B cell (primary cell): ENCODE data around the gene CACNA1A. TPM values are rescaled to one million over a fixed set of nuclear protein-coding genes. Genes with fewer than 3 reads are reported as not detected.

Source experiments
- ATAC-seq: fragments of 200-7000 bp; cut with Tn5 transposase; one replicate; pipeline ENCODE4 v1.10.0; 2021; ENCODE audit warnings: low read depth, mild to moderate bottlenecking, moderate number of reproducible peaks, moderate library complexity
- CTCF ChIA-PET: fragments of 350-600 bp; sonication (Branson Sonifier 250); formaldehyde crosslinking; loops from one replicate; lab custom pipeline; 2021; ENCODE audit warnings: antibody characterized with exemption, inconsistent platforms; lab: Charles Lee
- POLR2A ChIA-PET: fragments of 350-600 bp; sonication (Branson Sonifier 250); formaldehyde crosslinking; loops from one replicate; lab custom pipeline; 2021; ENCODE audit warnings: antibody characterized with exemption; lab: Charles Lee
- DNase-seq: peaks from one replicate; pipeline ENCODE4 v3.0.0; 2013
- H2AFZ ChIP-seq: 2 replicates; pipeline ENCODE4 v1.6.1; 2012; ENCODE audit warnings: mild to moderate bottlenecking, low read depth, low read length; ENCODE audit not compliant: insufficient read depth, poor library complexity, severe bottlenecking
- H3K27ac ChIP-seq, 2 donors: 1 replicate in 1 of 2; 2 replicates in 1 of 2; pipeline ENCODE4 v1.5.1; 2012 to 2013; ENCODE audit warnings: low read length in 2 of 2, mild to moderate bottlenecking in 2 of 2, moderate library complexity in 1 of 2
- H3K27me3 ChIP-seq, 4 experiments: fragments of 200-600 bp in 1 of 4; sonication (generic) in 1 of 4; replicated peaks in 1 of 4; 1 replicate in 2 of 4; 2 replicates in 2 of 4; pipeline versions ENCODE4 v1.6.1 to v1.7.0; 2013 to 2016; ENCODE audit warnings: low read length in 3 of 4, mild to moderate bottlenecking in 2 of 4, mixed read lengths in 1 of 4, moderate library complexity in 1 of 4; ENCODE audit not compliant: insufficient read depth in 4 of 4, control insufficient read depth in 3 of 4; ENCODE audit errors: control extremely low read depth in 1 of 4
- H3K36me3 ChIP-seq, 2 experiments: replicated peaks in 1 of 2; 1 replicate in 1 of 2; 2 replicates in 1 of 2; pipeline versions ENCODE4 v1.6.1 to v1.7.1; 2013; ENCODE audit warnings: low read length in 1 of 2; ENCODE audit not compliant: insufficient read depth in 2 of 2, control insufficient read depth in 1 of 2; ENCODE audit errors: control extremely low read depth in 1 of 2, extremely low read depth in 1 of 2
- H3K4me1 ChIP-seq, 2 donors: fragments of 200-600 bp in 1 of 2; sonication (generic) in 1 of 2; 1 replicate in 1 of 2; 2 replicates in 1 of 2; pipeline versions ENCODE4 v1.5.1 to v1.6.1; 2013 to 2017; ENCODE audit warnings: low read length in 2 of 2; ENCODE audit not compliant: control insufficient read depth in 2 of 2, insufficient read depth in 2 of 2
- H3K4me2 ChIP-seq: replicated peaks from 2 replicates; pipeline ENCODE3; 2012; ENCODE audit warnings: mild to moderate bottlenecking, low read depth, low read length; ENCODE audit not compliant: poor library complexity, severe bottlenecking
- H3K4me3 ChIP-seq, 5 experiments: fragments of 200-600 bp in 1 of 5; sonication (generic) in 1 of 5; 1 replicate in 3 of 5; 2 replicates in 2 of 5; pipeline versions ENCODE4 v1.5.1 to v1.7.0; 2011 to 2016; ENCODE audit warnings: low read length in 4 of 5, mild to moderate bottlenecking in 4 of 5, low read depth in 2 of 5, control low read depth in 1 of 5, moderate library complexity in 1 of 5; ENCODE audit not compliant: insufficient read depth in 1 of 5; ENCODE audit errors: control extremely low read depth in 1 of 5, extremely low read depth in 1 of 5
- H3K79me2 ChIP-seq: fragments of 200-600 bp; sonication (generic); one replicate; pipeline ENCODE4 v1.6.0; 2016; ENCODE audit warnings: low read length; ENCODE audit not compliant: control insufficient read depth, insufficient read depth
- H3K9ac ChIP-seq: fragments of 200-600 bp; sonication (generic); 2 replicates; pipeline ENCODE4 v1.6.1; 2017; ENCODE audit warnings: mild to moderate bottlenecking, low read length, moderate library complexity
- H3K9me3 ChIP-seq, 3 donors: one replicate each; pipeline versions ENCODE4 v1.6.1 to v1.7.1; 2013; ENCODE audit warnings: low read length in 2 of 3; ENCODE audit not compliant: control insufficient read depth in 2 of 3, insufficient read depth in 1 of 3; ENCODE audit errors: control extremely low read depth in 1 of 3
- H4K20me1 ChIP-seq: 2 replicates; pipeline ENCODE4 v1.6.0; 2012; ENCODE audit warnings: mild to moderate bottlenecking, low read length; ENCODE audit not compliant: insufficient read depth, control insufficient read depth, poor library complexity, severe bottlenecking
- H3K27ac Mint-ChIP-seq: one replicate; pipeline ENCODE4 v1.8.0; 2021; ENCODE audit warnings: mixed read lengths
- H3K27me3 Mint-ChIP-seq: one replicate; pipeline ENCODE4 v1.8.0; 2021; ENCODE audit warnings: mixed read lengths
- H3K4me1 Mint-ChIP-seq: one replicate; pipeline ENCODE4 v1.8.0; 2021; ENCODE audit warnings: mixed read lengths
- H3K4me3 Mint-ChIP-seq: one replicate; pipeline ENCODE4 v1.8.0; 2021; ENCODE audit warnings: mixed read lengths
- H3K9me3 Mint-ChIP-seq: one replicate; pipeline ENCODE4 v1.8.0; 2022; ENCODE audit warnings: mixed read lengths; ENCODE audit not compliant: insufficient read depth
- EZH2 ChIP-seq: IDR thresholded peaks from 2 replicates; pipeline ENCODE4 v1.6.1; 2012; ENCODE audit warnings: borderline replicate concordance, low read depth, mild to moderate bottlenecking, moderate library complexity, low read length; ENCODE audit not compliant: insufficient read depth, poor library complexity, severe bottlenecking
- WGBS: methylation state at CpG from one replicate; pipeline ENCODE4 v1.1.5; 2013; ENCODE audit warnings: missing lambda C conversion rate; ENCODE audit not compliant: insufficient coverage; 5-methylcytosine and 5-hydroxymethylcytosine counted together
- intact Hi-C: fragments of 100-400 bp; cut with micrococcal nuclease; formaldehyde crosslinking; loops from one replicate; pipeline ENCODE4 v1.10.0; 2022
- polyA plus RNA-seq: library from polyadenylated mRNA; depleted of rRNA; stranded (reverse); fragments of >200 nt; gene quantifications from 2 replicates; pipeline ENCODE4 v1.2.3, GENCODE V29; 2012
- total RNA-seq, 2 donors: library from RNA; stranded (reverse); fragments of 120-200 nt in 1 of 2; gene quantifications; 1 replicate in 1 of 2; 2 replicates in 1 of 2; pipeline versions ENCODE4 v1.2.3 to v1.2.4, GENCODE V29; 2013 to 2022
- TF ChIP-seq, protein P1 (sequence below): fragments of 200-600 bp; IDR thresholded peaks from one replicate; pipeline ENCODE4 v1.8.0; 2022; ENCODE audit warnings: antibody characterized with exemption, mild to moderate bottlenecking

Gene CACNA1A
- total and polyA plus RNA-seq, 2 donors (not counting 1 experiment from before 2014, with no cell fraction given) = 1.2 to 1.3 TPM

DNA sequence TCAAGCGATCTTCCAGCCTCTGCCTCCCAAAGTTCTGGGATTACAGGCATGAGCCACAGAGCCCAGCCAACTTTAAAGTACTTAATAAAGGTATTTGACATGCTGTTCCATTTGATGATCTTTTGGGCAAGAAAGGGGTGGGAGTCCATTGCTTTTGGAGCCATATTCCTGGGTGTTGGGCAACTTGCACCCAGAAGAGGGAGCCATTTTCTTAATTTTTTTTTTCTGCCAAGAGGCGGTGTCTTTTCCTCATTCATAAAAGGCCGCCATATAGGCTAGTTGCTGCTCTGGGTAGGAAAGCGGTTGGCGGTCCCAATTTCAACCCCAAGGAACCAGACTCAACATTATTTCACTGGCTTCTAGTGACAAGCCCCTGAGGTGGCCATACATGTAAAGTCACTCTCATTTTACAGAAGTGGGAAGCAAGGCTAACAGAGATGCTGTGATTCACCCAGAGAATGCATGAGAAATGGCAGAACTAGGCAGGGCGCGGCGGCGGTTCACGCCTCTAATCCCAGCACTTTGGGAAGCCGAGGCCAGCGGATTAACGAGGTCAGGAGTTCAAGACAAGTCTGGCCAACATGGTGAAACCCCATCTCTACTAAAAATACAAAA lies 139.6 kb downstream of the CACNA1A start:
- ChIA-PET CTCF (no interaction called here), POLR2A (no interaction called here)
- Histone ChIP-seq H3K79me2 (no peaks in the 10 kb centered on the region), H3K9me3 (no peaks in the 10 kb centered on the region), H3K27me3 (peaks cover 0 to 5% (median under 1%) of the 10 kb centered on the region in 4 experiments), H2AFZ (no peak overlapping the region), H4K20me1 (no peaks in the 10 kb centered on the region), H3K36me3 (no peaks in the 10 kb centered on the region), H3K4me2 (no peak overlapping the region), H3K4me1 (no peaks in the 10 kb centered on the region), H3K4me3 (no peak overlapping the region), H3K27ac (no peak overlapping the region), H3K9ac (no peak overlapping the region)
- Mint-ChIP-seq H3K27ac (no peak overlapping the region), H3K4me3 (no peak overlapping the region), H3K27me3 (peaks cover 10% of the 10 kb centered on the region), H3K9me3 (no peaks in the 10 kb centered on the region), H3K4me1 (no peaks in the 10 kb centered on the region)
- DNase-seq = no peak
- TF ChIP-seq EZH2 = no peak
- TF ChIP-seq, protein P1, sequence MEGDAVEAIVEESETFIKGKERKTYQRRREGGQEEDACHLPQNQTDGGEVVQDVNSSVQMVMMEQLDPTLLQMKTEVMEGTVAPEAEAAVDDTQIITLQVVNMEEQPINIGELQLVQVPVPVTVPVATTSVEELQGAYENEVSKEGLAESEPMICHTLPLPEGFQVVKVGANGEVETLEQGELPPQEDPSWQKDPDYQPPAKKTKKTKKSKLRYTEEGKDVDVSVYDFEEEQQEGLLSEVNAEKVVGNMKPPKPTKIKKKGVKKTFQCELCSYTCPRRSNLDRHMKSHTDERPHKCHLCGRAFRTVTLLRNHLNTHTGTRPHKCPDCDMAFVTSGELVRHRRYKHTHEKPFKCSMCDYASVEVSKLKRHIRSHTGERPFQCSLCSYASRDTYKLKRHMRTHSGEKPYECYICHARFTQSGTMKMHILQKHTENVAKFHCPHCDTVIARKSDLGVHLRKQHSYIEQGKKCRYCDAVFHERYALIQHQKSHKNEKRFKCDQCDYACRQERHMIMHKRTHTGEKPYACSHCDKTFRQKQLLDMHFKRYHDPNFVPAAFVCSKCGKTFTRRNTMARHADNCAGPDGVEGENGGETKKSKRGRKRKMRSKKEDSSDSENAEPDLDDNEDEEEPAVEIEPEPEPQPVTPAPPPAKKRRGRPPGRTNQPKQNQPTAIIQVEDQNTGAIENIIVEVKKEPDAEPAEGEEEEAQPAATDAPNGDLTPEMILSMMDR = no peak
- WGBS = 98% methylated on average over 7 of the region's 13 CpGs
- no peak for ATAC-seq
- intact Hi-C loops = no loop called here

DNA sequence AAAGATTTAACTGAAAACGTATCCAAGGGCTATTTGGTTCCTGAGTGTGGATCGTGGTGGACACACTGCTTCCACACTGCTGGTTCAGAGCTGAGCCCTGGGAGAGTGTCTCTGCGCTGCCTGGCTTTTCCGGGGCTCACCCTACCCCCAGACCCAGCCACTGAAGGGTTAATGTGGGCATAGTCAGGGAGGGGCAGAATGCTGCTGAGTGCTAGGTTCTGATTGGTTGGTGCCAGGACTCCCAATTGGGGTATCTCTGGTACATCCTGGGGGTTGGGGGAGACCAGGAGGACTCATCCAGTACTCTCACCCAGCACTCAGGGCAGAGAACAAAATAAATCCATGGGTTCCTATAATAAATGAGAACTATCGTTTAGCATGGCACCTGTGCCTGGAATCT lies 142.3 kb downstream of the CACNA1A start:
- H3K27ac Mint-ChIP-seq = no peak overlapping the region
- Histone ChIP-seq H3K36me3 (no peaks in the 10 kb centered on the region), H3K27me3 (peaks cover 0 to 8% (median 3%) of the 10 kb centered on the region in 4 experiments), H3K4me3 (no peak overlapping the region), H3K9me3 (peaks cover 0 to 15% (median 8%) of the 10 kb centered on the region in 3 donors), H3K79me2 (no peaks in the 10 kb centered on the region), H3K4me2 (no peak overlapping the region), H3K4me1 (no peaks in the 10 kb centered on the region), H4K20me1 (no peaks in the 10 kb centered on the region), H2AFZ (no peak overlapping the region), H3K9ac (no peak overlapping the region), H3K27ac (no peak overlapping the region)
- H3K27me3 Mint-ChIP-seq = peaks cover 21% of the 10 kb centered on the region
- DNase-seq (no peak), ATAC-seq (no peak)
- 64% methylated on average over 3 of the region's 5 CpGs for WGBS
- no peaks in the 10 kb centered on the region for H3K4me1 Mint-ChIP-seq
- TF ChIP-seq, protein P1 = no peak
- no peak for TF ChIP-seq EZH2
- intact Hi-C loops = no loop called here
- no peak overlapping the region for H3K4me3 Mint-ChIP-seq
- CTCF ChIA-PET = no interaction called here
- POLR2A ChIA-PET = no interaction called here
- peaks cover 6% of the 10 kb centered on the region for H3K9me3 Mint-ChIP-seq
